HG02571 (cell line): ENCODE data around the gene GMPPA.

Source experiments
- ATAC-seq: cut with Tn5 transposase; IDR thresholded peaks from one replicate; pipeline ENCODE4 v1.9.1; 2021; ENCODE audit warnings: mild to moderate bottlenecking, moderate library complexity; ENCODE audit not compliant: unreplicated experiment

GMPPA gene

GRCh38 chr2:219501849-219502248 lies 3.2 kb downstream of the GMPPA start:
- ATAC-seq, result no peak

- ATAC-seq, result no peak
These were observed 3.9 kb downstream of the GMPPA start for GRCh38 chr2:219502618-219503017.

DNA sequence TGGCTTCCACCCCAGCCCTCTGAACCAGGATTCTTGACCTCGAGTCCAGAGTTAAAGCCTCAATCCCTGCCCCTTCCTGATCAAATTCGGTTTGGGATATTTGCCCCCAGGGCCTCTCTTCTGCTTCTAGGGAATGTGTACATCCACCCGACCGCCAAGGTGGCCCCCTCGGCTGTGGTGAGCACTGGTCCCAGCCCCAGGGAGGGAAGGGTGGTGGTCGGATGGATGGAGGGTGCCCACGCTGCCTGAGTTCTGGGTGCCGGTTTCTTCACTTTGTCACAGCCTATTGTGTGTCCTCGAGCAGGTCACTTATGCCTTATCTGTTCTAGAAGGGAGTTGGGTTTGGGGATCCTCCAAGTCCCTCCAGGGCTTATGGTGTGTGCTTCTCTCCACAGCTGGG lies 6.9 kb downstream of the GMPPA start:
- ATAC-seq, result no peak

DNA sequence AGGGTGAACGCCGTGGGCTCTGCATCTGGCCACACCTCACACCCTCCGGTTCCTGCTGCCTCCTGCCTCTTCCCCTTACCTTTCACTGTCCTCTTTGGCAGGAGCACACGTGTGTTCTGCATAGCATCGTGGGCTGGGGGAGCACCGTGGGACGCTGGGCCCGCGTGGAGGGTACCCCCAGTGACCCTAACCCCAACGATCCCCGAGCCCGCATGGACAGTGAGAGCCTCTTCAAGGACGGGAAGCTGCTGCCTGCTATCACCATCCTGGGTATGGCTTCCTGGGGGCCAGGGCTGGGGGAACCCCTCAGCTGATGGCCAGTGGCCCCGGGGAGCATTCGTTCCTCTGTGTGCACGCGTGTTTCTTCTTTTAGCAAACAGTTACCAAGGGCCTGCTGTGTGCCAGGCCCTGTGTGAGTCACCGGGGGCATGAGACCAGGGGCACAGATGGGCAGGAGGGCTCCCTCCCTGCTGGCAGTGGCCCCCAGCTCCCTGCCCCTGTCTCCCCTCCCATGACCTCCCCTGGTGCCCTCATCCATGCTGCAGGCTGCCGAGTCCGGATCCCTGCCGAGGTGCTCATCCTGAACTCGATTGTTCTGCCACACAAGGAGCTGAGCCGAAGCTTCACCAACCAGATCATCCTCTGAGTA lies 7.6 kb downstream of the GMPPA start:
- no peak for ATAC-seq

DNA sequence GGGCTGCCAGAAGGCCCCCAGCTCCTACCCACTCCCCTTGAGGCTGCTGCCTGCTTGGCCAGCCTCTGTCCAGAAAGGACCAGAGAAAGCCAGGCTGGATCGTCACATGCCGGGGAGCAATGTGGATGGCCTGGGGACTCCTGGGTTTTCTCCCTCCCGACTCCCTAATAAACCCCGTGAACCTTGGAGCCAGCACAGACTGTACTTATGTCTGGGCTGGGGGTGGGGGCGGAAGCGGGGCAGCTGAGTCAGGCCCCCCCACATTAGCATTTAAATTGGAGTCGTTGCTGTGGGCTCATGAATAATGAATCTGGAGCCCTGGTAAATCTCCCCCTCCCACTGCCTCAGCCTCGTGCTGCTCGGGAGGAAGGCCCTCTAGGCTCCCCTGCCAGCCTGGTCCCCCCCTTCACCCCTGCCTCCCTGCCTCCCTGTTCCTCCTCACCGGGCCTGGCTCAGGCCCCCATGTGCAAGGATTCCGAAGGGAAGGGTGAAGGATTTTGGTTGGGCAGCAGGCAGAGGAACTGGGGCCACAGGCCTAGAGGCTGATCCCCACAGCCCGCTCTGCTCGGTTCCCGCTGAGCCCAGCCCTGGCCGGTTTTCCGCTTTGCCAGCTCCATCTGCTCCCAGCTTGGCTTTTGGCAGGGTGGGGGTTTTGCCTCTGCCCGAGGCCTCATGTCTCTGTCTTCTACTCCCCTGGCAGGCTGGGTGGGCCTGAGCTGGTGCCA lies 8.3 kb downstream of the GMPPA start:
- no peak for ATAC-seq

GRCh38 chr2:219507581-219508443 lies 9.1 kb downstream of the GMPPA start:
- ATAC-seq, result no peak

- no peak for ATAC-seq
These were observed 9.7 kb downstream of the GMPPA start for GRCh38 chr2:219508444-219508734.

DNA sequence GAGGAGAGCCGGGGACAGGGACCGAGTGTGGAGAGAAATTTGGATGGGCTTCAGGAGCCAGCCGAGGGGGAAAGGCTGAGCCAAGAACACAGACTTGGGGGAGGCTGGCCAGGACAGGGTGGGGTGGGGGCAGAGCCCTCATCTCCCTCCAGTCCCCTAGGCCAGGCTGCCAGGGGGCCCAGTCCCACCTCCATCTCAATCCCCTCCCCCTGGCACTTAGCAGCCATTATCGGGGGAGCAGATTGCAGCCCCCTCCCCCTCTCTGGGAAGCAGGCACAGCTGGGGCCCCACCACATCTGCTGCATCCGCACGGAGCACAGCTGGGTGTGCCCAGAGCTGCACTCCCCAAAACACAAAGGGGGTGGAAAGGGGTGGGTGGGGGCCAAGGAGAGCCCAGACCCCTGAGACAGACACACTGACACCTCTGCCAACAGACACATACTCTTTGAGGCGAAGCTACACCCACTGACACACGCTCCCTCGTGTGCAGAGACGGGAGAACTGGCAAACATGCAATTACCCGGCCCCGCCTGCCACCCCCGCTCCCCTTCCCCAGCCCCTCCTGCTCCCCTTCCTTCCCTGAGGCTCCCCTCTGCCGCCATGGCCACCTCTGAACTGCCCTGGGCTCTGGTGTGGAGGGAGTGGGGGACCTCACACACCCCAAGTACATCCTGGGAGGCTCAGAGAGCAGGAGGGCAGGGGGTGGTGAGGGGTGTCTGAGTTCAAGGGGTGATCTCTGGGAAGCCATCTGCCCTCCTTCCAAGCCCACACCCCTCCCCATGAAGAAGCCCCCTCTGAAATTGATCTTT lies 10.5 kb downstream of the GMPPA start:
- peak; percentile 13 for ATAC-seq

- peak; percentile 66 for ATAC-seq
These were observed 11.3 kb downstream of the GMPPA start for GRCh38 chr2:219509780-219510511.

DNA sequence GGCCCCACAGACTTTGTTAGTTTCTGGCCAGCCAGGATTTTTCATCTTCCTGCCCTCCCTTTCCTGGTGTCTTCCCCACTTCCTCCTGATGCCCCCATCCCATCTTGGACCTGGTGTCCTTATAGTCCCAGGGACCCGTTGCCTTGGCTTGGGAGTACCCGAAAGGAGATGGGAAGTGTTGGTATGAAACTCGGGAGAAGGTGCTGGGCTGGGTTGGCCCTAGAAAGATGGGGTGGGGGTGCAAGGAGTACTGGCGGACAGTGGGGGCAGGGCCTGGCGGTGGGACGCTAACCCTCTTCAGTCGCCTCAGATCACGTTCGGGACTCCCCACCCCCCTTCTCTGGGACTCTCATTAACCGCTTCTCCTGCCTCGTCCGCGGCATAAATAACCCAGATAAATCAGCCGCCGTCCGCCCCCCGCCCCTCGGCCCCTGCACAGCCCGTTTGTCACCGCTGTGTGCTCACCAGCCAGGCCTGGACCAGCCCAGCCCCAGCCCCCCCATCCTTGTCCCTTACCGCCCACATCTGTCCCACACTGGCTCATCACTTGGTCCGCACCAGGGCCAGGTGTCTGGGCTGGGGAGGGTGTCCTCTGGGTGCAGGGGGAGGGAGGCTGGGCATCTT lies 11.9 kb downstream of the GMPPA start:
- ATAC-seq, result no peak

- ATAC-seq, result no peak
These were observed 13.0 kb downstream of the GMPPA start for GRCh38 chr2:219511547-219512325.

GRCh38 chr2:219512524-219513216 lies 14.0 kb downstream of the GMPPA start:
- ATAC-seq, result no peak

DNA sequence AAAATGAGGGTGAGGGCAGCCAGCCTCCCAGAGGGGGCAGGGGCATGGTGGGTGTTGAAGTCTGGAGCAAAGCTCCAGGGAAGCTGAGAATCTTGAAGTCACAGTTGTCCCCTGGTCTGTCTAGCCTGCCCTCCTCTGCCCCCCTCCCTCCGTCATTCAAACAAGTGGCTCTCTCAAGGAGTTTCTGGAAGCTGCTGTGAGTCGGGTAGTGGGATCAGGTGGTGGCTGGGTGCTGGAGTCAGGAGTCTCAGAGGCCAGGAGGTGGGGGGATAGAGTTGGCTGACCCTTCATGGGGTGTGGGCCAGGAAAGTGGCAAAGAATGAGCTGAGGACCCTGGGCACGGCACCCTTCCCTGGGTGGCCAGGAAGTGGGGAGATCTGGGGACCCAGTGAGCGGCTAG lies 15.1 kb downstream of the GMPPA start:
- no peak for ATAC-seq

GRCh38 chr2:219514196-219514761 lies 15.6 kb downstream of the GMPPA start, which contains the start of gene ASIC4:
Gene ASIC4 (plus strand): TSS chr2:219514482. CDS start chr2:219514725, 243 bp downstream.
- no peak for ATAC-seq

- ATAC-seq, result no peak
These were observed 16.1 kb downstream of the GMPPA start for GRCh38 chr2:219514836-219515235.

DNA sequence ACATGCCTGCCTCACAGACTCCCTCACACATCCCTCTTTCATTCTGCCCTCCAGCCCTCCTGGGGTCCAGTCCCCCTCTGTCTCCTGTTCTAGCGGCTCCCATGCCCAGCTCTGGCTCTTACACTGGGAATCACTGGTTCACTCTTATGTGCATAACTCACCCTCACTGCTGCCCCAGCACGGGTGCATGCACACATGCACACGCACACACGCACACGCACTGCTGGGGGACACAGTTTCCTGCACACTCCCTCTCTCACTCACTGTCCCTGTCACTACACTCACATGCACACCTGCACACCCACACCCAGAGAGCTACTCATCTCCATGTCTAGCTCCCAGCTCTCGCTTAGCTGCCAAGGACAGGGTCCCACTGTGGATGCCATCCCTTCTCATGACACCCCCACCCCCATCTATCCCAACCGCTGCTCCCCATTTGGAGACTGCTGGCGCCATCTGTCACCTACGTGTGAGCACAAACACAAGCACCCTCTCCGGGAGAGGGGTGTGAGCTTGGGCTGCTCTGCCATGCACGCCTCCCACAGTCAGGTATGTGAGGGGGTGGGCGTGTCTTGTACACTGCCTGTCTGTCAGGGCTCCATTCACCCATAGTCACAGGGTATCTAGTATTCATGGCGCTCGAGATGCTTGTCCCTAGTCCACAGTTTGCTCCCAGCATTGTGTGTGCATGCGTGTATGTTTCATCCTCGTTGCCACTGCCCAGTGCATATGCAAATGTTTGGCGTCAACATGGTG lies 17.4 kb downstream of the GMPPA start:
- ATAC-seq, result no peak

GRCh38 chr2:219516888-219517287 lies 18.2 kb downstream of the GMPPA start:
- no peak for ATAC-seq
